Glutamatergic neuron (in vitro differentiated cells): ENCODE data around the gene CCDC9. TPM values are rescaled to one million over a fixed set of nuclear protein-coding genes. Genes with fewer than 3 reads are reported as not detected.
"Not testable (repeated sequence)": the region's sequence is repeated elsewhere in the genome, so short reads cannot be mapped to it uniquely, and the experiment has no call there.

Experiments
- DNase-seq: peaks from one replicate; pipeline ENCODE4 v3.0.0; 2022
- H3K27ac Mint-ChIP-seq: one replicate; pipeline ENCODE4 v1.8.0; 2020; ENCODE audit warnings: mild to moderate bottlenecking, mixed read lengths, inconsistent platforms; ENCODE audit not compliant: unreplicated experiment
- H3K27me3 Mint-ChIP-seq: one replicate; pipeline ENCODE4 v1.8.0; 2020; ENCODE audit warnings: mild to moderate bottlenecking, moderate library complexity, mixed read lengths, inconsistent platforms; ENCODE audit not compliant: unreplicated experiment
- H3K36me3 Mint-ChIP-seq: one replicate; pipeline ENCODE4 v1.8.0; 2020; ENCODE audit warnings: mild to moderate bottlenecking, mixed read lengths, inconsistent platforms; ENCODE audit not compliant: unreplicated experiment
- H3K4me1 Mint-ChIP-seq: one replicate; pipeline ENCODE4 v1.8.0; 2020; ENCODE audit warnings: mild to moderate bottlenecking, low read depth, mixed read lengths, inconsistent platforms; ENCODE audit not compliant: unreplicated experiment
- H3K4me3 Mint-ChIP-seq: one replicate; pipeline ENCODE4 v1.8.0; 2020; ENCODE audit warnings: mild to moderate bottlenecking, mixed read lengths, inconsistent platforms; ENCODE audit not compliant: unreplicated experiment
- H3K9me3 Mint-ChIP-seq: one replicate; pipeline ENCODE4 v1.8.0; 2020; ENCODE audit warnings: mild to moderate bottlenecking, moderate library complexity, mixed read lengths, inconsistent platforms; ENCODE audit not compliant: unreplicated experiment
- CTCF ChIP-seq: fragments of 200-600 bp; sonication (generic); IDR thresholded peaks from one replicate; pipeline ENCODE4 v1.5.0; 2021; ENCODE audit not compliant: partially characterized antibody, unreplicated experiment
- total RNA-seq: library from RNA; stranded (reverse); fragmentation: NEBNext Ultra II Directional; extraction: Animal tissue kit (Norgen Biotek cat#: 25700); gene quantifications from one replicate; pipeline ENCODE4 v1.2.1, GENCODE V29; 2021; ENCODE audit not compliant: unreplicated experiment

The CCDC9 gene
- total RNA-seq, 1 donor from 2014 or later: 16.8 TPM

DNA sequence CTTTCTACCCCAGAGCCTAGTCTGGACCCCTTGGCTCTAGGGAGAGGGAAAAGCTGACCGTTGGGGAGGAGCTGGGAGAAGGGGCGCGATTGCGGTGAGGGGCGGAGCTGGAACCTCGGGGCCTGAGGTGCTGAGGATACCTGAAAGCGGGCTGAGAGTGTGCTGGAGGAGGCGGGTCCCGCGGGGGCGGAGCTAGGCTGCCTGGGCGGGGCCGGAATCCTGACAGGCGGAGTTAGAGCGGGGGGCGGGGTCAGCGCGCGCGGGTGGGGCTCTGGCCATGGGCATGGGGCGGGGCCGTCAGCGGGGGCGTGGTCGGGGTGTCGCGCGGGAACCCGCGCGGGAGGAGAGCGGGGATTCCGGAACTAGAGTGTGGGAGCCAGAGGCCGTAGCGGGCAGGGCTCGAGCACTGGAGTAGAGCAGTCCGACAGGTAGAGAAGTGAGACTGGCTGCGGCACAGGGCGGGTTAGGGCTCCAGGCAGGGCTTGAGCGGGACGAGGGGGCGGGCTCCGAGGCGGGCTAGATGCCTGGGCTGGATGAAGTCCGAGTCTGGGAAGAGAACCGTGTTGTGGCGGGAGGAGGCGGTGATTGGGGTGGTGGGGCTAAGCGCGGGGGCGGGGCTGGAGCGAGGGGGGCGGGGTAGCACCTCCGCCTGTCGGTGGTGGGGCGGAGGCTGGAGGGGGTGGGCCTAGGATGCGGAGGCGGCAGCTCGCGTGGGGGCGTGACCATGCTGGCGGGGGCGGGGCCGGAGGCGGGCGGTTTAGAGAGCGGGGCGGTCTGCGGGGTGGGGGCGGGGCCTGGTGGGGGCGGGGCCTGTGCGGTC lies 18.0 kb downstream of the CCDC9 start, which contains the start of gene INAFM1:
INAFM1 (plus strand) TSS at position 815 of the 820 bp plus-strand sequence. CDS start 35 bp downstream, outside the sequence.
- Mint-ChIP-seq H3K4me3 (peak within 1 kb of the TSS; percentile 96), H3K27ac (peak within 1 kb of the TSS; percentile 99), H3K36me3 (no peaks in the 10 kb centered on the region), H3K9me3 (peaks cover 13% of the 10 kb centered on the region), H3K4me1 (peaks cover 23% of the 10 kb centered on the region), H3K27me3 (peaks cover 19% of the 10 kb centered on the region)
- TF ChIP-seq CTCF: no peak
- DNase-seq: peak; percentile 99

DNA sequence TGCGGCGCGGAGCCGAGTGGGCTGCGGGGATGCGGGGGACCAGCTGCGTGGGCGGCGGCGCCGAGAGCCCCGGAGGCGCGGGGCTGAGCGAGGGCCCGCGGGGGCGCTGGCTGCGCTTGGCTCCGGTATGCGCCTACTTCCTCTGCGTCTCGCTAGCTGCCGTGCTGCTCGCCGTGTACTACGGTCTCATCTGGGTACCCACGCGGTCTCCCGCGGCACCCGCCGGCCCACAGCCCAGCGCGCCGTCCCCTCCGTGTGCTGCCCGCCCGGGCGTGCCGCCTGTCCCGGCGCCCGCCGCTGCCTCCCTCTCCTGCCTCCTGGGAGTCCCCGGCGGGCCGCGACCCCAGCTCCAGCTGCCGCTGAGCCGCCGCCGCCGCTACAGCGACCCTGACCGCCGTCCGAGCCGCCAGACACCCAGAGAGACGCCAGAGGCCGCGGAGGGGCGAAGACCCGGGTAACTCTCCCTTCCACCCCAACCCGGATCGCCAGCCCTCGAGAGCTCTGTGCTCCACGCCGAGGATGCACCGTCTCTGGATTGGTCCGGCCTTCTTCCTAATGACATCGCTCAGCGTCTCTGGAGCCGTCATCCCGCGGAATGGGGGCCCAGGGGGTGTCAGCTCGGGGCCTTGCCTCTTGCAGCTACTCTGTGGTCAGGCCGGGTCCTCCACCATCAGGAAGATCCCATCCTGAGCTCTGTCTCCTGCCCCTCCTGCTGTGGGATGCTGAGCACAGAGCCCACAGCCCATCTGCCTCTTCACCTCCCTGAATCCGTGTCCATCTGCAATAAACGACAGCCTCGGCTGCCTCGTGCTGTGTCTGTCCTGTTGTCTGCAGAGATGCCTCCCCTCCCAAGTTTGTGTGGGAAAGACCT lies 18.8 kb downstream of the CCDC9 start:
- Mint-ChIP-seq H3K9me3 (peaks cover 13% of the 10 kb centered on the region), H3K4me1 (peaks cover 21% of the 10 kb centered on the region), H3K27me3 (peaks cover 20% of the 10 kb centered on the region), H3K27ac (peak overlapping the region; percentile 99), H3K4me3 (peak overlapping the region; percentile 96), H3K36me3 (no peaks in the 10 kb centered on the region)
- TF ChIP-seq CTCF: no peak
- peak; percentile 68 for DNase-seq

DNA sequence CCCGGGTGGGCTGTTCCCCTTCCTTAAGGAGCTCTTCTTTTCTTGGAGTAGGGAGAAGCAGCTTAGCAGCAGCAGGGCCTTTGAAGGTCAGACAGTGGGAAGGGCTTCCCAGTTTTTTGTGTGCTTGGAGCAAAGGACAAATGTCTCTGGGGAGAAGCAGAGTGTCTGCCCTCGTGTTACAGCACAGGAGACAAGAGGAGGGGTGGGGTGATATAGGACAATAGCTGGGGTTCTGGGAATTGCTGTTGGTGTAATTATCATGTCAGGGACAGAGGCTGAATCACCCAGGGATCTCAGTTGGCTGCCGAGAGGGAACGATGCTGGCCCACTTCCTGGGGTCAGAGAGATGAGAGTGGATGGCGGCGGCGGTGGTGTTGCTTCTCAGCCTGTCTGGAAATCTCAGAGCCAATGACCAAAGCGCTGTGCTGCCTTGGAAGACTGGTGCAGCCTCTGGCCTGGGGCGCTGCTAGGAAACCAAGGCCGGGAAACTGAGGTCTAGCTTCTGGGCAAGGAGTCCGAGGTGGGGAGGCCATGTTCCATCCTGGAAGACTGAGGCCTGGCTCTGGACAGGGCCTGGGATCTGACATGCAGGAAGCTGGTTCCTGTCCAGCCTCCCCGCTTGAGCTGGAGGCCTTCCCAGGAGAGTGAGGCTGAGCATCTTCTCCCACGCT lies 19.6 kb downstream of the CCDC9 start:
- peak; percentile 52 for DNase-seq
- peak overlapping the region; percentile 99 for H3K27ac Mint-ChIP-seq
- peak overlapping the region; percentile 96 for H3K4me3 Mint-ChIP-seq

GRCh38 chr19:47276513-47276912 lies 20.2 kb downstream of the CCDC9 start:
- not testable (repeated sequence) for H3K36me3 Mint-ChIP-seq, DNase-seq
- Mint-ChIP-seq H3K4me3 (peak overlapping the region; percentile 96), H3K27me3 (peaks cover 19% of the 10 kb centered on the region), H3K4me1 (peaks cover 16% of the 10 kb centered on the region), H3K9me3 (peaks cover 13% of the 10 kb centered on the region), H3K27ac (peak overlapping the region; percentile 99)

More for the DNA sequence above, 19.6 kb downstream of the CCDC9 start:
- Mint-ChIP-seq H3K9me3 (peaks cover 13% of the 10 kb centered on the region), H3K4me1 (peaks cover 16% of the 10 kb centered on the region), H3K36me3 (no peaks in the 10 kb centered on the region), H3K27me3 (peaks cover 19% of the 10 kb centered on the region)
- TF ChIP-seq CTCF: no peak

DNA sequence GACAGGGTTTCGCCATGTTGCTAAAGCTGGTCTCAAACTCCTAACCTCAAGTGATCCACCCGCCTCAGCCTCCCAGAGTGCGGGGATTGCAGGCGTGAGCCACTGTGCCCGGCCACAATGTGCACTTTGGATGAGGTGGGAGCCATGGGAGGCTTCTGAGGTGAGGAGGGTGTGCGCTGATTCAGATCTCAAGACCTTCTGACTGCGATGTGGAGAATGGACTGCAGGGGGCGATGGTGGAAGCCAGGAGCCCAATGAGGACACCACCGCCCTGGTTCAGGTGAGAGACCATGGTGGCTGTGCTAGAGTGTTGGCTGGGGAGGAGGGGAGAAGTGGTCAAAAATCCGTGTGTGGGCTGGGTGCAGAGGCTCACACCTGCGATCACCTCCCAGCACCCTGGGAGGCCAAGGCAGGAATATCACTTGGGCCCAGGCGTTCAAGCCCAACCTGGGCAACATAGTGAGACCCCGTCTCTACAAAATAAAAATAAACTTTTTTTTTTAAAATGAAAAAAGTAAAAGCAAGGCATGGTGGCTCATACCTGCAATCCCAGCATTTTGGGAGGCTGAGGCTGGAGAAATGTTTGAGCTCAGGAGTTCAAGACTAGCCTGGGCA lies 24.0 kb downstream of the CCDC9 start:
- peak; percentile 66 for DNase-seq
- Mint-ChIP-seq H3K27ac (no peak overlapping the region), H3K4me1 (peaks cover 14% of the 10 kb centered on the region), H3K36me3 (no peaks in the 10 kb centered on the region), H3K4me3 (no peak overlapping the region), H3K9me3 (peaks cover 9% of the 10 kb centered on the region), H3K27me3 (peaks cover 16% of the 10 kb centered on the region)
- no peak for TF ChIP-seq CTCF
